GM19324 (cell line): Measurements from ENCODE around the gene SYT11.

ENCODE experiments used
- ATAC-seq: cut with Tn5 transposase; IDR thresholded peaks from one replicate; pipeline ENCODE4 v1.9.1; 2021; ENCODE audit warnings: mild to moderate bottlenecking, moderate library complexity; ENCODE audit not compliant: unreplicated experiment, low FRiP score

The SYT11 gene

GRCh38 chr1:155932487-155932886, 73.1 kb downstream of the SYT11 start:
- no peak for ATAC-seq

GRCh38 chr1:155933591-155934096, 74.3 kb downstream of the SYT11 start:
- ATAC-seq: no peak

GRCh38 chr1:155934097-155934935, 74.9 kb downstream of the SYT11 start, which contains the start of gene KHDC4:
Gene KHDC4 (minus strand): TSS chr1:155934413. CDS start chr1:155934373, 40 bp downstream.
- ATAC-seq: peak; percentile 95
